A549 (cell line): ENCODE data around the gene USP17L29. TPM values are rescaled to one million over a fixed set of nuclear protein-coding genes. Genes with fewer than 3 reads are reported as not detected.
A peak's percentile ranks its signal among the peaks of the same experiment; 100 is the strongest.
"Not testable (repeated sequence)": the region's sequence is repeated elsewhere in the genome, so short reads cannot be mapped to it uniquely, and the experiment has no call there.

Source experiments
- ATAC-seq, 2 experiments: fragments of 200-7000 bp in 1 of 2; fragments of >200 bp in 1 of 2; cut with Nextera tagmentation in 1 of 2; cut with Tn5 transposase in 1 of 2; 3 replicates each; pipeline versions ENCODE4 v1.8.0 to v1.9.1; 2018 to 2020; ENCODE audit warnings: mild to moderate bottlenecking in 1 of 2, moderate library complexity in 1 of 2
- CTCF ChIA-PET: fragments of 300-600 bp; sonication (Branson Sonifier 250); formaldehyde crosslinking; extraction: SDS; loops from one replicate; lab custom pipeline; 2021; ENCODE audit warnings: antibody characterized with exemption, inconsistent platforms; lab: Yijun Ruan, JAX
- POLR2A ChIA-PET: fragments of 350-600 bp; formaldehyde crosslinking; extraction: SDS; loops from one replicate; lab custom pipeline; 2021; ENCODE audit warnings: antibody characterized with exemption, inconsistent platforms; lab: Yijun Ruan, JAX
- DNase-seq, 2 experiments: peaks; one replicate each; pipeline versions ENCODE4 v3.0.0 to v3.0.0-alpha.2; 2011 to 2016; ENCODE audit warnings: low read depth in 1 of 2, low spot score in 1 of 2
- FAIRE-seq: peaks from 2 replicates; lab custom pipeline; 2011; peaks lifted over from hg19 to GRCh38; lab: Jason Lieb, UNC
- H3K27ac ChIP-seq, 2 experiments: fragments of >200 bp; sonication (Bioruptor Twin); formaldehyde crosslinking; 3 replicates each; pipeline ENCODE4 v1.5.1; 2016 to 2017
- H3K4me1 ChIP-seq: fragments of >200 bp; sonication (Bioruptor Twin); formaldehyde crosslinking; 3 replicates; pipeline ENCODE4 v1.6.1; 2016
- H3K4me2 ChIP-seq: fragments of >200 bp; sonication (Bioruptor Twin); formaldehyde crosslinking; 3 replicates; pipeline ENCODE4 v1.6.1; 2016
- H3K4me3 ChIP-seq: fragments of >200 bp; sonication (Bioruptor Twin); formaldehyde crosslinking; 3 replicates; pipeline ENCODE4 v1.5.1; 2016
- H3K9me3 ChIP-seq: fragments of >200 bp; sonication (Bioruptor Twin); formaldehyde crosslinking; 3 replicates; pipeline ENCODE4 v1.6.1; 2016
- CBX8 ChIP-seq: fragments of 200-600 bp; sonication (generic); IDR thresholded peaks from 2 replicates; pipeline ENCODE4 v1.6.1; 2016
- CHD2 ChIP-seq: fragments of 150-350 bp; IDR thresholded peaks from 2 replicates; pipeline ENCODE4 v1.6.1; 2014; ENCODE audit warnings: low read length; ENCODE audit not compliant: partially characterized antibody
- HDAC2 ChIP-seq: fragments of 200-600 bp; sonication (generic); IDR thresholded peaks from 2 replicates; pipeline ENCODE4 v1.6.1; 2016
- KDM1A ChIP-seq: fragments of 200-600 bp; sonication (generic); IDR thresholded peaks from 2 replicates; pipeline ENCODE4 v1.6.1; 2016; ENCODE audit warnings: low read depth, mild to moderate bottlenecking
- NFE2L2 ChIP-seq: fragments of 150-350 bp; conservative IDR thresholded peaks from 2 replicates; pipeline ENCODE4 v1.6.1; 2014; ENCODE audit warnings: low read length
- RAD21 ChIP-seq, 2 experiments: fragments of >200 bp in 1 of 2; sonication (Bioruptor Twin) in 1 of 2; formaldehyde crosslinking in 1 of 2; IDR thresholded peaks in 1 of 2; conservative IDR thresholded peaks in 1 of 2; 2 replicates in 1 of 2; 3 replicates in 1 of 2; pipeline ENCODE4 v1.6.1; 2012 to 2018; ENCODE audit warnings: inconsistent platforms in 1 of 2
- RNF2 ChIP-seq: fragments of 200-600 bp; sonication (generic); IDR thresholded peaks from 2 replicates; pipeline ENCODE4 v1.6.1; 2016; ENCODE audit warnings: low read depth, mild to moderate bottlenecking, antibody characterized with exemption, moderate library complexity, borderline replicate concordance
- SMC3 ChIP-seq: fragments of >200 bp; sonication (Bioruptor Twin); formaldehyde crosslinking; IDR thresholded peaks from 3 replicates; pipeline ENCODE4 v1.6.1; 2018; ENCODE audit warnings: inconsistent platforms
- ZC3H11A ChIP-seq: fragments of 450-650 bp; IDR thresholded peaks from 2 replicates; pipeline ENCODE4 v1.6.1; 2014; ENCODE audit warnings: antibody characterized with exemption, mild to moderate bottlenecking
- ZFP36 ChIP-seq: fragments of 450-650 bp; IDR thresholded peaks from 2 replicates; pipeline ENCODE4 v1.6.1; 2014; ENCODE audit warnings: borderline replicate concordance; ENCODE audit not compliant: partially characterized antibody
- WGBS: methylation state at CpG from one replicate; pipeline ENCODE4 v1.1.6; 2017; ENCODE audit errors: missing lambda C conversion rate; 5-methylcytosine and 5-hydroxymethylcytosine counted together
- polyA plus RNA-seq, 4 experiments: library from polyadenylated mRNA; depleted of rRNA in 3 of 4; stranded (reverse); fragments of >200 nt; fragmentation: RNase III in 1 of 4; extraction: RNeasy Plus Mini Kit Qiagen cat#74134 plus additional on column Dnase treatment in 1 of 4; gene quantifications; 2 replicates in 3 of 4; 3 replicates in 1 of 4; pipeline ENCODE4 v1.2.3, GENCODE V29; 2011 to 2017
- TF ChIP-seq, protein P1 (sequence below): fragments of >200 bp; sonication (Bioruptor Twin); formaldehyde crosslinking; IDR thresholded peaks from 3 replicates; pipeline ENCODE4 v1.5.1; 2016
- TF ChIP-seq, protein P2 (sequence below): fragments of 450-650 bp; IDR thresholded peaks from 2 replicates; pipeline ENCODE4 v1.6.1; 2014; ENCODE audit warnings: antibody characterized with exemption
- TF ChIP-seq, protein P3 (sequence below): IDR thresholded peaks from 2 replicates; pipeline ENCODE4 v1.6.1; 2012; ENCODE audit warnings: low read depth, borderline replicate concordance

The USP17L29 gene
- polyA plus RNA-seq, 2 of the 4 experiments (the other 2 are of a cell fraction) = not detected

DNA sequence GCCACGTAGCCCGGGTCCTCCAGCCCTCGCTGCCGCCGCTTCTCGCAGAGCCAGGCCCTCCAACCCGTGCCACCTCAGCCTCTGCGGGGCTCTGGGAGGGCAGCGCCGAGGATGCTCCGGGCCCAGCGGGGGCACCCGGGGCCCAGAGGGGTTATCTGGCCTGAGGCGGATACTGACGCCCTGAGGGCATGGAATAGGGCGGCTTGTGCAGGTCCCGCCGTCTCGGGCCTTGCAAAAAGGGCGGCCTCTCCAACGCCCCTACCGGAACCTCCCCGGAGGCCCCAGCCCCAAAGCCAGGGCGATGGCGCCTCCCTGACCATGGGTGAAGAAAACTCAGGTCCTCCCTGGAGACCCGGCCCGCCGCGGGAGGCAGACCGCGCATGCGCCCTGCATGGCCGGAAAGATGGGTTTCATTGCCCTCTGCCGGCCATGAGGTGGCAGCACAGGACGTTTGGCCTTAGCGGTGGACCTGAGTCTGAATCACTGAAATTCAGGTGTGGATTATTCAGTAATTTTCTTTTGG is 27.6 kb downstream of the USP17L29 start:
- Histone ChIP-seq H3K4me3 (peak overlapping the region; percentile 32; the same call in 2 of the 3 replicates), H3K4me2 (peak overlapping the region; percentile 59), H3K27ac (peak overlapping the region in 1 of 2 experiments; percentile 66; a peak in 2 of 6 replicates)
- CTCF ChIA-PET, FAIRE-seq, ATAC-seq, H3K9me3 ChIP-seq, POLR2A ChIA-PET, H3K4me1 ChIP-seq: not testable (repeated sequence)
- peak in 1 of 2 experiments; percentile 0 for DNase-seq
- TF ChIP-seq RAD21 (conservative IDR thresholded peaks at IDR 0.05 in 1 of 2, IDR thresholded peaks at IDR 0.05 in 1 of 2) (peak; percentile 18 to 24; a peak in 1 of 5 replicates), SMC3 (peak; percentile 28; the same call in 1 of the 3 replicates)
- TF ChIP-seq, protein P1, sequence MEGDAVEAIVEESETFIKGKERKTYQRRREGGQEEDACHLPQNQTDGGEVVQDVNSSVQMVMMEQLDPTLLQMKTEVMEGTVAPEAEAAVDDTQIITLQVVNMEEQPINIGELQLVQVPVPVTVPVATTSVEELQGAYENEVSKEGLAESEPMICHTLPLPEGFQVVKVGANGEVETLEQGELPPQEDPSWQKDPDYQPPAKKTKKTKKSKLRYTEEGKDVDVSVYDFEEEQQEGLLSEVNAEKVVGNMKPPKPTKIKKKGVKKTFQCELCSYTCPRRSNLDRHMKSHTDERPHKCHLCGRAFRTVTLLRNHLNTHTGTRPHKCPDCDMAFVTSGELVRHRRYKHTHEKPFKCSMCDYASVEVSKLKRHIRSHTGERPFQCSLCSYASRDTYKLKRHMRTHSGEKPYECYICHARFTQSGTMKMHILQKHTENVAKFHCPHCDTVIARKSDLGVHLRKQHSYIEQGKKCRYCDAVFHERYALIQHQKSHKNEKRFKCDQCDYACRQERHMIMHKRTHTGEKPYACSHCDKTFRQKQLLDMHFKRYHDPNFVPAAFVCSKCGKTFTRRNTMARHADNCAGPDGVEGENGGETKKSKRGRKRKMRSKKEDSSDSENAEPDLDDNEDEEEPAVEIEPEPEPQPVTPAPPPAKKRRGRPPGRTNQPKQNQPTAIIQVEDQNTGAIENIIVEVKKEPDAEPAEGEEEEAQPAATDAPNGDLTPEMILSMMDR = peak; percentile 36; the same call in 2 of the 3 replicates
- 12% methylated on average over 7 of the region's 36 CpGs for WGBS

DNA sequence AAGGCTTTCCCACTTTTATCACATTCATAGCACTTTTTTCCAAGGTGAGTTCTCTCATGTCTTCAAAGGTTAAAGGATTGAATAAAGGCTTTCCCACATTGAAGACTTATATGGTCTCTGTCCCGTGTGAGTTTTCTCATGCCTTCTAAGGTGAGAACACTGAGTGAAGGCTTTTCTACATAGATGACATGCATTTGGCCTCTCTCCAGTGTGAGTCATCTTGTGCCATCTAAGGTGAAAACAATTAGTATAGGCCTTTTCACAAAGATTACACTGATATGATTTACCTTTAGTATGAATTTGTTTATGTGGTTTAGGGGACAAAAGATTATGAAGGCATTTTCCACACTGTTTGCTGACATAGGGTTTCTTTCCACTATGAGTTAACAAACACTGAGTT is 30.7 kb downstream of the USP17L29 start:
- Histone ChIP-seq H3K4me1 (no peaks in the 10 kb centered on the region), H3K4me2 (no peak overlapping the region), H3K4me3 (no peak overlapping the region), H3K9me3 (no peaks in the 10 kb centered on the region), H3K27ac (no peak overlapping the region)
- DNase-seq (no peak), FAIRE-seq (no peak), ATAC-seq (no peak)
- TF ChIP-seq ZC3H11A (no peak), KDM1A (no peak), HDAC2 (no peak), NFE2L2 (no peak), RNF2 (no peak), RAD21 (conservative IDR thresholded peaks at IDR 0.05 in 1 of 2, IDR thresholded peaks at IDR 0.05 in 1 of 2) (no peak), CHD2 (no peak), CBX8 (no peak), ZFP36 (no peak), SMC3 (no peak)
- TF ChIP-seq, protein P2, sequence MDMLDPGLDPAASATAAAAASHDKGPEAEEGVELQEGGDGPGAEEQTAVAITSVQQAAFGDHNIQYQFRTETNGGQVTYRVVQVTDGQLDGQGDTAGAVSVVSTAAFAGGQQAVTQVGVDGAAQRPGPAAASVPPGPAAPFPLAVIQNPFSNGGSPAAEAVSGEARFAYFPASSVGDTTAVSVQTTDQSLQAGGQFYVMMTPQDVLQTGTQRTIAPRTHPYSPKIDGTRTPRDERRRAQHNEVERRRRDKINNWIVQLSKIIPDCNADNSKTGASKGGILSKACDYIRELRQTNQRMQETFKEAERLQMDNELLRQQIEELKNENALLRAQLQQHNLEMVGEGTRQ = no peak
- TF ChIP-seq, protein P3, sequence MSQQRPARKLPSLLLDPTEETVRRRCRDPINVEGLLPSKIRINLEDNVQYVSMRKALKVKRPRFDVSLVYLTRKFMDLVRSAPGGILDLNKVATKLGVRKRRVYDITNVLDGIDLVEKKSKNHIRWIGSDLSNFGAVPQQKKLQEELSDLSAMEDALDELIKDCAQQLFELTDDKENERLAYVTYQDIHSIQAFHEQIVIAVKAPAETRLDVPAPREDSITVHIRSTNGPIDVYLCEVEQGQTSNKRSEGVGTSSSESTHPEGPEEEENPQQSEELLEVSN = no peak
- CTCF ChIA-PET = no interaction called here
- 0% methylated on average over 1 of the region's 1 CpG for WGBS
- POLR2A ChIA-PET = no interaction called here

DNA sequence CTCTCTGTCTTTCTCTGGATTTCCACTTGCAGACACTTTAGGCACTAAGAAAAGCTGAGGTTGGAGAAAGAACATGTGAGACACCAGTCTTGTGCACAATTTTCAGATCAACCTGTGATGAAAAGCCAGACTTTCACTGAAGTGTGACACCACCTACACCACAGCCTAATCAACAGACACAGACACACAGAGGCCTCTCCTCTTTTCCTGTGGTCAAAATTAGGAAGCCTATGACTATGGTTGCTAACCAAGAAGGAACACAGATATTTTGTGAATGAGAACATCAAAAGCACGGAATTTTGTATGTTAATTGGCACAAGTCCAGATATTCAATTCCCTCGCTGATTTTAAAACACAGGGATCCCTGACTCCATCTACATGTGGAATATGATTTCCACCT is 35.6 kb downstream of the USP17L29 start:
- H3K4me1 ChIP-seq, CTCF ChIA-PET, POLR2A ChIA-PET, H3K4me3 ChIP-seq, H3K4me2 ChIP-seq, H3K27ac ChIP-seq, H3K9me3 ChIP-seq, ATAC-seq, FAIRE-seq, DNase-seq: not testable (repeated sequence)
- WGBS = 2% methylated on average over 2 of the region's 2 CpGs

Other genes with a start within 250 kb of the USP17L29 start
- not detected in 2 replicates for gene FAM90A26, start 183.2 kb upstream of the USP17L29 start, polyA plus RNA-seq (2011; rRNA removed)
- gene FAM90A26, start 183.2 kb upstream of the USP17L29 start, polyA plus RNA-seq (2017; fragmentation: RNase III; extraction: RNeasy Plus Mini Kit Qiagen cat#74134 plus additional on column Dnase treatment) = not detected in 3 replicates
- not detected in 2 replicates for gene USP17L10, start 143.0 kb upstream of the USP17L29 start, polyA plus RNA-seq (2011; rRNA removed)
- gene USP17L10, start 143.0 kb upstream of the USP17L29 start, polyA plus RNA-seq (2017; fragmentation: RNase III; extraction: RNeasy Plus Mini Kit Qiagen cat#74134 plus additional on column Dnase treatment) = not detected in 3 replicates
- gene USP17L11, start 138.2 kb upstream of the USP17L29 start, polyA plus RNA-seq (2011; rRNA removed) = not detected in 2 replicates
- gene USP17L11, start 138.2 kb upstream of the USP17L29 start, polyA plus RNA-seq (2017; fragmentation: RNase III; extraction: RNeasy Plus Mini Kit Qiagen cat#74134 plus additional on column Dnase treatment) = not detected in 3 replicates
- not detected in 2 replicates for gene USP17L12, start 133.5 kb upstream of the USP17L29 start, polyA plus RNA-seq (2011; rRNA removed)
- not detected in 3 replicates for gene USP17L12, start 133.5 kb upstream of the USP17L29 start, polyA plus RNA-seq (2017; fragmentation: RNase III; extraction: RNeasy Plus Mini Kit Qiagen cat#74134 plus additional on column Dnase treatment)
- not detected in 2 replicates for gene USP17L13, start 128.7 kb upstream of the USP17L29 start, polyA plus RNA-seq (2011; rRNA removed)
- gene USP17L13, start 128.7 kb upstream of the USP17L29 start, polyA plus RNA-seq (2017; fragmentation: RNase III; extraction: RNeasy Plus Mini Kit Qiagen cat#74134 plus additional on column Dnase treatment) = not detected in 3 replicates
- not detected in 2 replicates for gene USP17L15, start 119.3 kb upstream of the USP17L29 start, polyA plus RNA-seq (2011; rRNA removed)
- not detected in 3 replicates for gene USP17L15, start 119.3 kb upstream of the USP17L29 start, polyA plus RNA-seq (2017; fragmentation: RNase III; extraction: RNeasy Plus Mini Kit Qiagen cat#74134 plus additional on column Dnase treatment)
- not detected in 2 replicates for gene USP17L17, start 109.8 kb upstream of the USP17L29 start, polyA plus RNA-seq (2011; rRNA removed)
- not detected in 3 replicates for gene USP17L17, start 109.8 kb upstream of the USP17L29 start, polyA plus RNA-seq (2017; fragmentation: RNase III; extraction: RNeasy Plus Mini Kit Qiagen cat#74134 plus additional on column Dnase treatment)
- not detected in 2 replicates for gene USP17L18, start 105.0 kb upstream of the USP17L29 start, polyA plus RNA-seq (2011; rRNA removed)
- gene USP17L18, start 105.0 kb upstream of the USP17L29 start, polyA plus RNA-seq (2017; fragmentation: RNase III; extraction: RNeasy Plus Mini Kit Qiagen cat#74134 plus additional on column Dnase treatment) = not detected in 3 replicates
- gene USP17L19, start 100.3 kb upstream of the USP17L29 start, polyA plus RNA-seq (2011; rRNA removed) = not detected in 2 replicates
- not detected in 3 replicates for gene USP17L19, start 100.3 kb upstream of the USP17L29 start, polyA plus RNA-seq (2017; fragmentation: RNase III; extraction: RNeasy Plus Mini Kit Qiagen cat#74134 plus additional on column Dnase treatment)
- gene USP17L20, start 95.5 kb upstream of the USP17L29 start, polyA plus RNA-seq (2011; rRNA removed) = not detected in 2 replicates
- not detected in 3 replicates for gene USP17L20, start 95.5 kb upstream of the USP17L29 start, polyA plus RNA-seq (2017; fragmentation: RNase III; extraction: RNeasy Plus Mini Kit Qiagen cat#74134 plus additional on column Dnase treatment)
- gene USP17L21, start 90.8 kb upstream of the USP17L29 start, polyA plus RNA-seq (2011; rRNA removed) = not detected in 2 replicates
- gene USP17L21, start 90.8 kb upstream of the USP17L29 start, polyA plus RNA-seq (2017; fragmentation: RNase III; extraction: RNeasy Plus Mini Kit Qiagen cat#74134 plus additional on column Dnase treatment) = not detected in 3 replicates
- not detected in 2 replicates for gene USP17L22, start 86.0 kb upstream of the USP17L29 start, polyA plus RNA-seq (2011; rRNA removed)
- gene USP17L22, start 86.0 kb upstream of the USP17L29 start, polyA plus RNA-seq (2017; fragmentation: RNase III; extraction: RNeasy Plus Mini Kit Qiagen cat#74134 plus additional on column Dnase treatment) = not detected in 3 replicates
- not detected in 2 replicates for gene USP17L24, start 28.5 kb upstream of the USP17L29 start, polyA plus RNA-seq (2011; rRNA removed)
- gene USP17L24, start 28.5 kb upstream of the USP17L29 start, polyA plus RNA-seq (2017; fragmentation: RNase III; extraction: RNeasy Plus Mini Kit Qiagen cat#74134 plus additional on column Dnase treatment) = not detected in 3 replicates
- not detected in 2 replicates for gene USP17L25, start 23.7 kb upstream of the USP17L29 start, polyA plus RNA-seq (2011; rRNA removed)
- not detected in 3 replicates for gene USP17L25, start 23.7 kb upstream of the USP17L29 start, polyA plus RNA-seq (2017; fragmentation: RNase III; extraction: RNeasy Plus Mini Kit Qiagen cat#74134 plus additional on column Dnase treatment)
- not detected in 2 replicates for gene USP17L26, start 19.0 kb upstream of the USP17L29 start, polyA plus RNA-seq (2011; rRNA removed)
- not detected in 3 replicates for gene USP17L26, start 19.0 kb upstream of the USP17L29 start, polyA plus RNA-seq (2017; fragmentation: RNase III; extraction: RNeasy Plus Mini Kit Qiagen cat#74134 plus additional on column Dnase treatment)
- not detected in 2 replicates for gene USP17L5, start 14.2 kb upstream of the USP17L29 start, polyA plus RNA-seq (2011; rRNA removed)
- not detected in 3 replicates for gene USP17L5, start 14.2 kb upstream of the USP17L29 start, polyA plus RNA-seq (2017; fragmentation: RNase III; extraction: RNeasy Plus Mini Kit Qiagen cat#74134 plus additional on column Dnase treatment)
- not detected in 2 replicates for gene USP17L27, start 9.5 kb upstream of the USP17L29 start, polyA plus RNA-seq (2011; rRNA removed)
- not detected in 3 replicates for gene USP17L27, start 9.5 kb upstream of the USP17L29 start, polyA plus RNA-seq (2017; fragmentation: RNase III; extraction: RNeasy Plus Mini Kit Qiagen cat#74134 plus additional on column Dnase treatment)
- not detected in 2 replicates for gene USP17L28, start 4.7 kb upstream of the USP17L29 start, polyA plus RNA-seq (2011; rRNA removed)
- not detected in 3 replicates for gene USP17L28, start 4.7 kb upstream of the USP17L29 start, polyA plus RNA-seq (2017; fragmentation: RNase III; extraction: RNeasy Plus Mini Kit Qiagen cat#74134 plus additional on column Dnase treatment)
- not detected in 2 replicates for gene USP17L30, start 9.5 kb downstream of the USP17L29 start, polyA plus RNA-seq (2011; rRNA removed)
- gene USP17L30, start 9.5 kb downstream of the USP17L29 start, polyA plus RNA-seq (2017; fragmentation: RNase III; extraction: RNeasy Plus Mini Kit Qiagen cat#74134 plus additional on column Dnase treatment) = not detected in 3 replicates
- gene DEFB131A, start 90.8 kb downstream of the USP17L29 start, polyA plus RNA-seq (2011; rRNA removed) = not detected in 2 replicates
- gene DEFB131A, start 90.8 kb downstream of the USP17L29 start, polyA plus RNA-seq (2017; fragmentation: RNase III; extraction: RNeasy Plus Mini Kit Qiagen cat#74134 plus additional on column Dnase treatment) = not detected in 3 replicates